IMR-90 (cell line): Measurements from ENCODE around the gene ARPP21.

Experiments
- MXI1 ChIP-seq: IDR thresholded peaks from 2 replicates; pipeline ENCODE4 v1.6.1; 2012; ENCODE audit warnings: low read depth, mild to moderate bottlenecking, low read length, moderate library complexity, borderline replicate concordance
- NFE2L2 ChIP-seq: fragments of 150-350 bp; IDR thresholded peaks from 2 replicates; pipeline ENCODE4 v1.6.1; 2016; ENCODE audit warnings: low read depth, mild to moderate bottlenecking, low read length
- POLR2A ChIP-seq: IDR thresholded peaks from 2 replicates; pipeline ENCODE4 v1.6.1; 2012; ENCODE audit warnings: mild to moderate bottlenecking, low read depth, low read length
- RCOR1 ChIP-seq: IDR thresholded peaks from 2 replicates; pipeline ENCODE4 v1.6.1; 2012; ENCODE audit warnings: mild to moderate bottlenecking, low read length, improper control_type of control experiment; ENCODE audit not compliant: insufficient replicate concordance
- TF ChIP-seq, protein P1 (sequence below): conservative IDR thresholded peaks from 2 replicates; pipeline ENCODE4 v1.5.1; 2012; ENCODE audit warnings: mild to moderate bottlenecking, low read depth, low read length, improper control_type of control experiment
- TF ChIP-seq, protein P2 (sequence below): fragments of 150-350 bp; IDR thresholded peaks from 2 replicates; pipeline ENCODE4 v1.6.1; 2016; ENCODE audit warnings: low read depth, mild to moderate bottlenecking, low read length, moderate library complexity, borderline replicate concordance

DNA sequence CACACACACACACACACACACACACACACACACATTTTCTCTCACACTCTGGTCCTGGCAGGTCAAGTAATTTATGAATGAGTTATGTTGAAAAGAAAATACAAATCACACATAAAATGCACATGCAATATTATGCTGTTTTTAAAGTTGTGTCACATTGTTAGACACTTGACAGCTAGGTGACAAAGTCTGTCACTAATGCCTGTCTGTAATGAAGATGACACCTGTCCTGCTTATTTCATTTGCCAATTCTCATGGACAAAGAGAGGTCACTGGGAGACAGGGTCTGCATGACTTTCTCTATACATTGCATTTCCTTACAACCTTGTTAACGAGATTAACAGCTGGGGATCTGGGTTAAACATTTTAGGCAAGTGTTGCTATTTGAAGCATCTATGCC lies 71.2 kb downstream of the ARPP21 start:
- TF ChIP-seq POLR2A (no peak), RCOR1 (no peak), MXI1 (no peak), NFE2L2 (no peak)
- TF ChIP-seq, protein P1, sequence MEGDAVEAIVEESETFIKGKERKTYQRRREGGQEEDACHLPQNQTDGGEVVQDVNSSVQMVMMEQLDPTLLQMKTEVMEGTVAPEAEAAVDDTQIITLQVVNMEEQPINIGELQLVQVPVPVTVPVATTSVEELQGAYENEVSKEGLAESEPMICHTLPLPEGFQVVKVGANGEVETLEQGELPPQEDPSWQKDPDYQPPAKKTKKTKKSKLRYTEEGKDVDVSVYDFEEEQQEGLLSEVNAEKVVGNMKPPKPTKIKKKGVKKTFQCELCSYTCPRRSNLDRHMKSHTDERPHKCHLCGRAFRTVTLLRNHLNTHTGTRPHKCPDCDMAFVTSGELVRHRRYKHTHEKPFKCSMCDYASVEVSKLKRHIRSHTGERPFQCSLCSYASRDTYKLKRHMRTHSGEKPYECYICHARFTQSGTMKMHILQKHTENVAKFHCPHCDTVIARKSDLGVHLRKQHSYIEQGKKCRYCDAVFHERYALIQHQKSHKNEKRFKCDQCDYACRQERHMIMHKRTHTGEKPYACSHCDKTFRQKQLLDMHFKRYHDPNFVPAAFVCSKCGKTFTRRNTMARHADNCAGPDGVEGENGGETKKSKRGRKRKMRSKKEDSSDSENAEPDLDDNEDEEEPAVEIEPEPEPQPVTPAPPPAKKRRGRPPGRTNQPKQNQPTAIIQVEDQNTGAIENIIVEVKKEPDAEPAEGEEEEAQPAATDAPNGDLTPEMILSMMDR, result no peak
- TF ChIP-seq, protein P2, sequence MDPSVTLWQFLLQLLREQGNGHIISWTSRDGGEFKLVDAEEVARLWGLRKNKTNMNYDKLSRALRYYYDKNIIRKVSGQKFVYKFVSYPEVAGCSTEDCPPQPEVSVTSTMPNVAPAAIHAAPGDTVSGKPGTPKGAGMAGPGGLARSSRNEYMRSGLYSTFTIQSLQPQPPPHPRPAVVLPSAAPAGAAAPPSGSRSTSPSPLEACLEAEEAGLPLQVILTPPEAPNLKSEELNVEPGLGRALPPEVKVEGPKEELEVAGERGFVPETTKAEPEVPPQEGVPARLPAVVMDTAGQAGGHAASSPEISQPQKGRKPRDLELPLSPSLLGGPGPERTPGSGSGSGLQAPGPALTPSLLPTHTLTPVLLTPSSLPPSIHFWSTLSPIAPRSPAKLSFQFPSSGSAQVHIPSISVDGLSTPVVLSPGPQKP, result no peak
